ENCODE data around the gene SEC16A.

DNA sequence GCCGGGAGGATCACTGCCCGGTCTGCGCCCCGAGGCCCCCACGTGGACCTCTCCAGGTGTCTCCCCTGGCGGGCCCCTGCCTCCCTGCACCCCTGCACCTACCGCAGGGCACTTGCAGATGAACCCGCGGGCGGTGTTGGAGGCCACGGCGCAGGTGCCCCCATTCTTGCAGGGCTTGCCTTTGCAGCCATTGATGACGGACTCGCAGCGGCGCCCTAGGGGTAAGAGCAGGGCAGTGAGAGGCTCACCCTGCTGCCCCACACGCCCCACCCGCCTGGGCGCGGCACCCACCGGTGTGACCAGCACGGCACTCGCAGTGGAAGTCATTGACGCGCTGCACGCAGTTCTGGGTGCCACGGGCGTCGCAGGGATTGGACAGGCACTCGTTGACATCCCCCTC is 23.6 kb upstream of the SEC16A start:
- TF ChIP-seq CTCF (IDR thresholded peaks at IDR 0.05): no peak
- no peak for TF ChIP-seq POLR2A (IDR thresholded peaks at IDR 0.05)
- no peak for TF ChIP-seq EP300 (IDR thresholded peaks at IDR 0.05)
